ENCODE results near the gene ASB2.

Gene ASB2, protein sequence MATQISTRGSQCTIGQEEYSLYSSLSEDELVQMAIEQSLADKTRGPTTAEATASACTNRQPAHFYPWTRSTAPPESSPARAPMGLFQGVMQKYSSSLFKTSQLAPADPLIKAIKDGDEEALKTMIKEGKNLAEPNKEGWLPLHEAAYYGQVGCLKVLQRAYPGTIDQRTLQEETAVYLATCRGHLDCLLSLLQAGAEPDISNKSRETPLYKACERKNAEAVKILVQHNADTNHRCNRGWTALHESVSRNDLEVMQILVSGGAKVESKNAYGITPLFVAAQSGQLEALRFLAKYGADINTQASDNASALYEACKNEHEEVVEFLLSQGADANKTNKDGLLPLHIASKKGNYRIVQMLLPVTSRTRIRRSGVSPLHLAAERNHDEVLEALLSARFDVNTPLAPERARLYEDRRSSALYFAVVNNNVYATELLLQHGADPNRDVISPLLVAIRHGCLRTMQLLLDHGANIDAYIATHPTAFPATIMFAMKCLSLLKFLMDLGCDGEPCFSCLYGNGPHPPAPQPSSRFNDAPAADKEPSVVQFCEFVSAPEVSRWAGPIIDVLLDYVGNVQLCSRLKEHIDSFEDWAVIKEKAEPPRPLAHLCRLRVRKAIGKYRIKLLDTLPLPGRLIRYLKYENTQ
- 2.9 to 11.4 reads per million in 2 donors for total RNA-seq

DNA sequence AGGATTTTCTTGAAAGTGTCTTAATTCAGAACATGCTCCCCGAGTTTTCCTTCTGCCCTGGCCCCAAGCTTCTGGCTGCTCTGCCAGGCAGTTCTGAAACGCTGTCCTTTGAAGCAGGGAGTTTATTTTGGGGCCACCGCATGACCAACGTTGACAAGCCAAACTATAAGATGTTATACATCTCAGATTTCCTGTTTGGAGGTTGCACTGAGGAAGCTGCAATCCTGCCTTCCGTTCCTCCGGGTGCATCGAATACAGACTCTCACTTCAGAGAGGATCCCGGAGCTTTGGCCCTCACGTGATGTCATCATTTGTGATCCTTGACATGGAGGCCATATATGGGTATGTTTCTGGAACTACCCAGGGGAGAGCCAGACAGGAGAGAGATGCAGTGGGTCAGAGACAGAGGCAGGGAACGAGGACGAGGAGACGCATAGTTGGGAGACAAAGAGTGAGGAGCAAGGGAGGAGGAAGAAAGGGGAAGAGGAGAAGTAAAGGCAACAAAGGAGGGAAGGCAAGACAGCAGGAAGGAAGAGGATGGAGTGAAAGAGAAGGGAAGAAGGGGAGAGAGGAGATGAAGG, at the start of gene ASB2:
TSS of gene ASB2 (minus strand) at position 94 of the 581 bp plus-strand sequence. CDS start 12,031 bp downstream, outside the sequence.
- no peak for DNase-seq

DNA sequence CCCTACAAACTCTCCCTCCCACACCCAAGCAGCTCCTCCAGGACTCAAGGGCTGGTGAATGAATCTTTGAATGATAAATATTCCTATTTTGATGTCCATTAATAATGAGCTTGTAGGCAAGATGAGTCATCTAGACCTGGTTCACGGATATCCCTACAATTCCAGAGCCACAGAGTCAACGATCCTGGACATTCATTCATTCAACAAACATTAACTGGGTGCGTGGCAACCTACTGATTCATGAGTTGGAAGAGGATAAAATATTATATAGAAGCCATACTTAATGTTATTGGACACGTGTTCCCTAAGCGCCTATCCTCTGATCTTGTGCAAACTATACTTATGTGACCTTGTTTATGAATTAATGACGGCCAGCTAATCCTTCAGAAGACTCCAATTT, 49.4 kb upstream of the ASB2 start:
- no peak for DNase-seq

GRCh38 chr14:94024549-94024948, 48.2 kb upstream of the ASB2 start:
- no peak for DNase-seq

DNA sequence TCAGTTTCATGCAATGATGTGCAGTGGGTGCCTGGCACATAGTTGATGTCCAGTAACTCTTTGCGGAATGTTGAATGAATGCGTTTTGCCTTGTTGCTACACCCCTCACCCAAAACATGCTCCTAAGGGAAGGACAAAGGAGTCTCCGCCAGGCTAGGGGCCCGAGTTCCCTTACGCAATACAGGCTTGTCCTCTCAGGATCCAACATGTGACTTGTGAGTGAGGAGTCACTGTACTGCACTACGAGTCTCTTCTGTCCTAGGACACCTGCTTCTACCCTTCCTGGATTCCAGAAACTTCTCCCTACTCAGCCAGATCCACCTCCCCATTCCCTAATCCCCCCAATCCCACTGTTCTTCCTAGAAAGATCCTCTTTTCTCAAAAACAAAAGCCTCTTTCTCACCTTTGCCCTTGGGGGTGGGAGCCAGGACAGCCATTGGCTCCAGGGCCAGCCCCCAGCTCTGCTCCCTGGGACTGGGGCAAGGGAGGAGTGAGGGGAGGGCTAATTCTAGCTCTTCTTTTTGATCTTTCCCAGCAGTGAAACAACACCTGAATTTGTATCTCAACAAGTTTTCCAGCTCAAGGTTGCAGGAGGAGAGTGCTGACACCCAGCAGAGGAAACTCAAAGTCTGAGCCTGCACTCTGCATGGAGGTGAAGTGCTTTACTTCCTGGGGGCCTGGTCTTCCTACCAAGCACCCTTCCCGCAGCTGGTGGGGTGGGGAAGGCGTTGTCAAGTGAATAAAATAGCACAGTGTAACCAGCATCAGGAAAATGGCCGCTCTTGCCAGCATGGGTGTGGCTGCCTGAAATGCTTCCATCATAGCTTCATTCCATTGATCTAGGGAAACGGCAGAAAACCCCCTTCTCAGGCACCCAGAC, 46.4 kb upstream of the ASB2 start:
- no peak for DNase-seq

GRCh38 chr14:94021416-94022157, 45.2 kb upstream of the ASB2 start:
- no peak for DNase-seq

DNA sequence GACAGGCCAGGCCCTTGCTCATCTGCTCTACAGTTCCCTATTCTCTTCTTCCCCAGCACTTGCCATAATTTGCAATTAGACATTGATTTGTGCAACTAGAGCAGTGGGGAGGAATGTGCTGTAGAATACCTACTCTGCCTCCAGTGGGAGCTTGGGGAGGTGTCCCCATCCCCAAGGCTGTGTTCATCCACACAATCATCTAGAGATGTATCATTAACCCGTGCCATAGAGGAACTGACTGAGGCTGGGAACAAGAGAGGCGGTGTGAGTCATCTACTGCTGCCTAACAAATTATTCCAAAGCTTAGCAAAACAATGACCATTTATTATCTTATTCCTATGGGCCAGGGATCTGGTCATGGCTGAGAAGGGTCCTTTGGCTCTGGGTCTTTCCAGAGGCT, 44.6 kb upstream of the ASB2 start:
- no peak for DNase-seq

DNA sequence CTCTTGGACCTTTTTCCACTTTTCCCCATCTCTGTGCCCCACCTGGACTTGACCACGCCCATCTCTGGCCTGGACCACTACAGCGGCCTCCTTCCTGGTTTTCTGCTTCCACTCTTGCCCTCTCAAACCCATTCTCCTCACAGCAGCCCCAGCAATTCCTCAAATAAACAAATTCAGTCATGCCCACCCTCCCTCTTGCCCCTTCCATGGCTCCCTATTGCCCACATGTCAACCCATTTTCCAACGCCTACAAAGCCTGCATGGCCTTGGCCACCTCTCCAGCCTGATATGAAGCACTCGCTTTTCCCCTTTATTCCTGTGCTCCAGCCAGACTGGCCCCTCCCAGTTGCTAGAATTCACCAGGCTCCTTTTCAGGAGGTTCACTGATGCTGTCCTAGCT, 43.9 kb upstream of the ASB2 start:
- DNase-seq = no peak

DNA sequence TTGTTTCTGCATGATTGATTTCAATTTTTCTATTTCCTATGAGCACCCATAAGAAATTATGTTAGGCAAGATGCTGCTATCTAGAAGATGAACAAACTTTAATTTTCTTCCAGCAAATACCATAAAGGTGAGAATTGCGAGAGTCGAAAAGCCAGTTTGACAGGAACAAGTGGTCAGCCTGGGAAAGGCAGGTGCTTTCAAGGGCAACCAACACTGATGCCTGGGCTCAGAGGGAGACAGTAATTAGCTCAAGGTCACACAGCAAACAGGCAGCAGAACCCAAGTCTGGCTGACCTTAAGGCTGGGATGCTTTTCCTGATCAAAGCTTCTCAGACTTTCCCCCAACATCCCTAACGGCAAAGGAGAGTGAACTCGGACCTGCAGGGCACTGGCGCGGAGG, 43.0 kb upstream of the ASB2 start:
- DNase-seq = no peak

DNA sequence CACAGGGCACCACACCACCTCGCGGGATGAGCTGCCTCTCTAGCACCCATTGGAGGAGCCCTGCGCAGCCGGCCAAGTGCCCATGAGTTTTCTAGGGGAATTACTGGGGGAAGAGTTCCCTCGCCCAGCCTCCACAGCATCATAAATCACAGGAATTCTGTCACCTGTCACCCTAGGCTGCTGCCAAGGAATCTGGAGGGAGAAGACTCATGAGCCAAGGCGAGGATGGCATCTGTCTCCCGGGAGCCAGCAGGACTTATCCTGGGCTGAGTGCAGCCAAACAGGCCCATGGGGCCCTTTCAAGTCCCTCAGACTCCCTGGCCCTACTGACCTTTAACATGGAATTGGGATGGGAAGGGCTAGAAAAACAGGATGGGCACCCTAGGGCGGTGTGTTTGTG, 41.9 kb upstream of the ASB2 start:
- DNase-seq = no peak

DNA sequence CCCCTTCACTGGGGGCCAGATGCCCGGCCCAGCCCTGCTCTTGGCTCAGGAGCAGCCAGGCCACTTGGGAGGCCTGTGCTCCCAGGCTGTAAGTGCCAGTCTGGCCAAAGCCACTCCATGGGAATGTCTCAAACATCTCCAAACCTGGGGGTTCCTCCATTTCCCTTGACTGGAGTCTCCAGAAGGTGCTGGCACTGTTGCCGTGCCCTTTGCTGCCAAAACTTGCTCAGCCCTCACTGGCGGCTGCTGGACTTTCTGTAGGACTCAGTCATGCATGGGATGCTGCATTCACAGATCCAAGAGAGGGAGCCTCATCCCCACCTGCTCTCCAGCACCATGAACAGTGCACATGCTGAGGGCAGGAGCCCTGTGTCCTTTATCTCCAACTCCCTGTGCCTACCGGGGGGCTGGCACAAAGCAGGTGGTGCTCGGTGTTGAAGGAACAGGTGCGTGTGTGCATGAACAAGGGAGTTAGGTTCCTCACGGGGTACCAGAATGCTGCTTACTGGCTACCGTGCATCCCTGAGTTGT, 40.1 kb upstream of the ASB2 start:
- no peak for DNase-seq

DNA sequence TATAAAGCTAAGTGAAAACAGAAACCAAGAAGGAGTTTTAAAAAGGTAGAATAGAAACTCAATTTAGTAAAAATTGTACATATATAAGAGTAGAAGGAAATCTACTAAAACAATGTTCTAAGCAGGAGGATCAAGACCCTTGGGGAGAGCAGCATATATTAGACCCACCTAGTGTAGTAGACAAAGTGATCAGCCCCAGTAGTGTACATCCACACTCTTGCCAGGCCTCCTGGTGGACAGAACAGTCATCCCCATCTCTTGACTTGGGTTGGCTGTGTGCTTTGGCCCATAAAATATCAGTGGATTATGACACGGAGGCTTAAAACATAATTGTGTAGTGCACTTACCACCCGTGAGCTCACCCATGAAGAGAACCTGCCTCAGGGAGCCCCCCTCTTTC, 38.9 kb upstream of the ASB2 start:
- DNase-seq = no peak

DNA sequence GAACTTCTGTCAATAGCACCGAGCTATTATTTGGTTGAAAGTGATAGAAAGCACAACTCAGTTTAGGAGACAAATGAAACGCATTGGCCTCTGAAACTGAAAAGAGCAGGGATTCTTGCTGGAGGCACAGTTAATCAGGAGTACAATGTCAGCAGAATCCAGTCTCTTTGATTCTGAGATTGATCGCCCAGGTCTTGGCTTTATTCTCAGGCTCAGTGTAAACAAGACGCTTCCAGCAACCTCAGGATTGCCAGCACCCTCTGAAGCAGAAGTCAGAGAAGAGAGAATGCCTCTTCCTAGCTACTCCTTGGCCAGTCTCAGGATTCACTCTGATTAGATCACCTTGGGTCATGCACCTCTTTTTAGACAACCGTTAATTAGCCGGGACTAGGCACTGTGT, 38.0 kb upstream of the ASB2 start:
- DNase-seq = no peak

DNA sequence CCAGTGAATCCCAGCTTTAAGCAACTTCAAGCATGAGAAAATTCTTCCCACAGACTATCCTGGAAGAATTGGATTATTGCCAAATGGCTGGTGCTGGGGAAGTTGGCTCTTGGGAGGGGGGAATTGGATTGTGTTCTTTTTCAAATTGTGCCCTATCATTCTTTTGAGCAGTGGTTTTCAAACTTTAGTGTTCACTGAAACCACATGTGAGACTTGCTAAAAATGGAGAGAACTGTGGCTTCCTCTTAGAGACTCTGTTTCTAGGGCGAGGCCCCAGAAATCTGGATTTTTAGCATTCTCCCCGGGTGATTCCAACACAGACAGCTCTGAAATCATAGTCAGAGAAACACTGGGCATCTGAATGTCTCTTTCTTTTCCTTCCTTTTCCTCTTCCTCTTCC, 35.4 kb upstream of the ASB2 start:
- DNase-seq = no peak

DNA sequence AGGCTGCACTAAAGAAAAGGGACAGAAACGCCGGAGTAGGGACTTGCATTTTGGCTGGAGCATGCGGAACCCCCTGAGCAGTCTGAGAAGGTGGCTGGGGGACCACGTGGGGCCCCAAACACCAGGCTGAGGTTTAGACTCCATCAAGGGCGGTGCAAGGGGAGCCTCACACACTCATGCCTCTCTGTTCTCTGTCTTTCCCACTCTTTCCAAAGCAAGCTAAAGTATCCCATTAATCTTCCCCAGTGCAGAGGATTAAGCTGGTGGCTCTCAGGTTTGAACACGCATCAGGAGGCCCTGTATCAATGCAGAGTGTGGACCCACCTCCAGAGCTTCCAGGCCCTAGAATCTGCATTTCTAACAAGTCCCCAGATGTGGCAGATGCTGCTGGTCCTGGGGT, 34.3 kb upstream of the ASB2 start:
- DNase-seq = no peak

- DNase-seq = no peak
These were observed 33.4 kb upstream of the ASB2 start for GRCh38 chr14:94009767-94010166.

DNA sequence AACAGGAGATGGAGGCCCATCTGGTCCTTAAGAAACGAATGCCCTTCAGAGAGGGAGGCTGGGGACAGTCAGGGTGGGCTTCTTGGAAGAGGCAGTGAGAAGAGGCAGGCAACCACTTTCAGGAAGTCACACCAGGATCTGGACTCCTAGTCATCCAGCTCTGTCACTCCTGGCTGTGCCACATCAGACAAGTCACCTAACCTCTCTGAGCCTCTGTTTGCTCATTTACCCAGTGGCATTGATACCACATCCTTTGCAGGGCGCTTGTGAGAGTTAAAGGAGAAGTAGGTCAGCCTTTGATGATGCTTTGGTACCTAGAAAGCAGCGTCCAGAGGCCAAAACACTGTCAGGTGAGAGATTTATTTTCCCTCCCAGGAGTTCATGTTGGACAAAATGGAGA, 31.9 kb upstream of the ASB2 start:
- DNase-seq = no peak

- DNase-seq = no peak
These were observed 29.1 kb upstream of the ASB2 start for GRCh38 chr14:94005324-94006073.

- no peak for DNase-seq
These were observed 27.6 kb upstream of the ASB2 start for GRCh38 chr14:94004015-94004414.

GRCh38 chr14:94003397-94003796, 27.0 kb upstream of the ASB2 start:
- no peak for DNase-seq

- DNase-seq = peak; percentile 48
These were observed 25.4 kb upstream of the ASB2 start for GRCh38 chr14:94001501-94002396.

Data from T-helper 9 cell (primary cell).